ACC112 (cell line): ENCODE data around the gene PRKCZ.

Experiments
- H2AFZ ChIP-seq: fragments of 200-600 bp; sonication (generic); one replicate; pipeline ENCODE4 v1.6.0; 2017; ENCODE audit warnings: antibody characterized with exemption, low read length; ENCODE audit not compliant: unreplicated experiment
- H3K27ac ChIP-seq: fragments of 200-600 bp; sonication (generic); 2 replicates; pipeline ENCODE4 v1.5.1; 2014; ENCODE audit warnings: low read depth, mild to moderate bottlenecking, antibody characterized with exemption, low read length, moderate library complexity
- H3K27me3 ChIP-seq: fragments of 200-600 bp; sonication (generic); 2 replicates; pipeline ENCODE4 v1.6.1; 2014; ENCODE audit warnings: mild to moderate bottlenecking, antibody characterized with exemption, low read length, moderate library complexity, mixed read lengths; ENCODE audit not compliant: insufficient read depth
- H3K36me3 ChIP-seq: fragments of 200-600 bp; sonication (generic); 2 replicates; pipeline ENCODE4 v1.6.1; 2016; ENCODE audit warnings: mild to moderate bottlenecking, antibody characterized with exemption, low read length, moderate library complexity, mixed read lengths; ENCODE audit not compliant: insufficient read depth
- H3K4me1 ChIP-seq: fragments of 200-600 bp; sonication (generic); one replicate; pipeline ENCODE4 v1.6.1; 2016; ENCODE audit warnings: low read length, mixed read lengths; ENCODE audit not compliant: insufficient read depth, unreplicated experiment, control insufficient read depth
- H3K4me3 ChIP-seq: fragments of 200-600 bp; sonication (generic); 2 replicates; pipeline ENCODE4 v1.5.1; 2014; ENCODE audit warnings: mild to moderate bottlenecking, low read depth, low read length
- H3K79me2 ChIP-seq: fragments of 200-600 bp; sonication (generic); one replicate; pipeline ENCODE4 v1.6.0; 2016; ENCODE audit warnings: low read length; ENCODE audit not compliant: control insufficient read depth, unreplicated experiment, insufficient read depth

PRKCZ gene

GRCh38 chr1:2151911-2152310, 101.7 kb downstream of the PRKCZ start:
- Histone ChIP-seq H3K4me1 (no peaks in the 10 kb centered on the region), H3K27ac (no peak overlapping the region), H3K27me3 (peaks cover 8% of the 10 kb centered on the region; the same call in 1 of the 2 replicates), H3K4me3 (no peak overlapping the region), H3K79me2 (no peaks in the 10 kb centered on the region), H2AFZ (no peak overlapping the region), H3K36me3 (no peaks in the 10 kb centered on the region)

GRCh38 chr1:2152954-2153353, 102.7 kb downstream of the PRKCZ start:
- Histone ChIP-seq H3K79me2 (no peaks in the 10 kb centered on the region), H2AFZ (no peak overlapping the region), H3K27ac (no peak overlapping the region), H3K4me3 (no peak overlapping the region), H3K36me3 (no peaks in the 10 kb centered on the region), H3K27me3 (peaks cover 8% of the 10 kb centered on the region; the same call in 1 of the 2 replicates), H3K4me1 (no peaks in the 10 kb centered on the region)

GRCh38 chr1:2154022-2154421, 103.8 kb downstream of the PRKCZ start:
- Histone ChIP-seq H3K27me3 (peaks cover 8% of the 10 kb centered on the region; the same call in 1 of the 2 replicates), H3K4me3 (no peak overlapping the region), H3K27ac (no peak overlapping the region), H3K79me2 (no peaks in the 10 kb centered on the region), H3K4me1 (no peaks in the 10 kb centered on the region), H3K36me3 (no peaks in the 10 kb centered on the region), H2AFZ (no peak overlapping the region)

GRCh38 chr1:2155147-2155598, 105.0 kb downstream of the PRKCZ start:
- Histone ChIP-seq H3K27ac (no peak overlapping the region), H3K36me3 (no peaks in the 10 kb centered on the region), H3K4me3 (no peak overlapping the region), H2AFZ (no peak overlapping the region), H3K27me3 (peaks cover 8% of the 10 kb centered on the region; the same call in 1 of the 2 replicates), H3K4me1 (no peaks in the 10 kb centered on the region), H3K79me2 (no peaks in the 10 kb centered on the region)

- H3K4me1 ChIP-seq, result no peaks in the 10 kb centered on the region
- H3K4me3 ChIP-seq, result no peak overlapping the region
- H3K79me2 ChIP-seq, result no peaks in the 10 kb centered on the region
- no peaks in the 10 kb centered on the region for H3K36me3 ChIP-seq
- H2AFZ ChIP-seq, result no peak overlapping the region
- no peak overlapping the region for H3K27ac ChIP-seq
- peaks cover 8% of the 10 kb centered on the region; the same call in 1 of the 2 replicates for H3K27me3 ChIP-seq
Observed at GRCh38 chr1:2155788-2156187, 105.6 kb downstream of the PRKCZ start.

GRCh38 chr1:2156866-2157265, 106.7 kb downstream of the PRKCZ start:
- Histone ChIP-seq H3K27me3 (peaks cover 4% of the 10 kb centered on the region; the same call in 1 of the 2 replicates), H3K36me3 (no peaks in the 10 kb centered on the region)

GRCh38 chr1:2157856-2158255, 107.6 kb downstream of the PRKCZ start:
- H3K4me3 ChIP-seq, result no peak overlapping the region
- no peaks in the 10 kb centered on the region for H3K4me1 ChIP-seq
- H2AFZ ChIP-seq, result no peak overlapping the region
- H3K36me3 ChIP-seq, result no peaks in the 10 kb centered on the region
- H3K27me3 ChIP-seq, result peaks cover 4% of the 10 kb centered on the region; the same call in 1 of the 2 replicates
- H3K27ac ChIP-seq, result no peak overlapping the region
- H3K79me2 ChIP-seq, result no peaks in the 10 kb centered on the region

More at GRCh38 chr1:2156866-2157265, 106.7 kb downstream of the PRKCZ start:
- H2AFZ ChIP-seq, result no peak overlapping the region
- no peak overlapping the region for H3K4me3 ChIP-seq
- no peak overlapping the region for H3K27ac ChIP-seq
- no peaks in the 10 kb centered on the region for H3K79me2 ChIP-seq
- no peaks in the 10 kb centered on the region for H3K4me1 ChIP-seq

GRCh38 chr1:2158272-2158671, 108.1 kb downstream of the PRKCZ start:
- Histone ChIP-seq H3K36me3 (no peaks in the 10 kb centered on the region), H3K27me3 (peaks cover 4% of the 10 kb centered on the region; the same call in 1 of the 2 replicates), H2AFZ (no peak overlapping the region), H3K27ac (no peak overlapping the region), H3K4me3 (no peak overlapping the region), H3K4me1 (no peaks in the 10 kb centered on the region), H3K79me2 (no peaks in the 10 kb centered on the region)

- Histone ChIP-seq H3K4me1 (no peaks in the 10 kb centered on the region), H3K4me3 (no peak overlapping the region), H2AFZ (no peak overlapping the region), H3K27ac (no peak overlapping the region), H3K79me2 (no peaks in the 10 kb centered on the region), H3K27me3 (peaks cover 4% of the 10 kb centered on the region; the same call in 1 of the 2 replicates), H3K36me3 (no peaks in the 10 kb centered on the region)
Observed at GRCh38 chr1:2159124-2159523, 108.9 kb downstream of the PRKCZ start.

GRCh38 chr1:2160451-2161300, 110.5 kb downstream of the PRKCZ start:
- Histone ChIP-seq H3K4me1 (no peaks in the 10 kb centered on the region), H2AFZ (no peak overlapping the region), H3K27me3 (peaks cover 4% of the 10 kb centered on the region; the same call in 1 of the 2 replicates), H3K4me3 (no peak overlapping the region), H3K79me2 (no peaks in the 10 kb centered on the region), H3K27ac (no peak overlapping the region), H3K36me3 (no peaks in the 10 kb centered on the region)

- no peak overlapping the region for H2AFZ ChIP-seq
- no peaks in the 10 kb centered on the region for H3K27me3 ChIP-seq
- no peak overlapping the region for H3K4me3 ChIP-seq
- no peak overlapping the region for H3K27ac ChIP-seq
- no peaks in the 10 kb centered on the region for H3K4me1 ChIP-seq
- no peaks in the 10 kb centered on the region for H3K36me3 ChIP-seq
- no peaks in the 10 kb centered on the region for H3K79me2 ChIP-seq
Observed at GRCh38 chr1:2163205-2163604, 113.0 kb downstream of the PRKCZ start.
